Esophagus (tissue), 2 donors: ENCODE results near the gene OPN1LW. TPM values are rescaled to one million over a fixed set of nuclear protein-coding genes. Genes with fewer than 3 reads are reported as not detected.

Experiments
- H3K27ac ChIP-seq, 2 donors: one replicate each; pipeline ENCODE4 v1.5.1; 2013; ENCODE audit warnings: low read depth in 2 of 2, mild to moderate bottlenecking in 2 of 2, inconsistent platforms in 1 of 2, low read length in 1 of 2, moderate library complexity in 1 of 2
- H3K27me3 ChIP-seq, 2 donors: one replicate each; pipeline ENCODE4 v1.6.1; 2013; ENCODE audit warnings: low read length in 2 of 2, control low read depth in 1 of 2, mild to moderate bottlenecking in 1 of 2; ENCODE audit not compliant: insufficient read depth in 2 of 2, control insufficient read depth in 1 of 2
- H3K36me3 ChIP-seq, 2 donors: one replicate each; pipeline ENCODE4 v1.6.1; 2013; ENCODE audit warnings: low read length in 1 of 2; ENCODE audit not compliant: control insufficient read depth in 2 of 2, insufficient read depth in 2 of 2
- H3K4me1 ChIP-seq, 2 donors: one replicate each; pipeline ENCODE4 v1.6.1; 2013; ENCODE audit warnings: low read length in 1 of 2; ENCODE audit not compliant: control insufficient read depth in 2 of 2, insufficient read depth in 2 of 2
- H3K4me3 ChIP-seq, 2 donors: one replicate each; pipeline ENCODE4 v1.5.1; 2013; ENCODE audit warnings: low read length in 2 of 2, mild to moderate bottlenecking in 2 of 2, low read depth in 1 of 2, moderate library complexity in 1 of 2
- H3K9me3 ChIP-seq, 2 donors: one replicate each; pipeline ENCODE4 v1.6.1; 2013; ENCODE audit warnings: mild to moderate bottlenecking in 2 of 2, low read depth in 1 of 2, low read length in 1 of 2, moderate library complexity in 1 of 2; ENCODE audit not compliant: control insufficient read depth in 2 of 2, insufficient read depth in 1 of 2
- WGBS, 2 donors: extraction: QIAGEN DNeasy Blood & Tissue Kit; methylation state at CpG; one replicate each; pipeline ENCODE4 v1.1.7; 2013; 5-methylcytosine and 5-hydroxymethylcytosine counted together
- polyA plus RNA-seq, 2 donors: library from polyadenylated mRNA; stranded (reverse); fragments of 200-250 nt; gene quantifications; one replicate each; pipeline ENCODE4 v1.2.3, GENCODE V29; 2013
- donor health status: healthy with polysubstance abuse.
- donor health status: Bipolar disorder and iron deficiency.

OPN1LW gene
- polyA plus RNA-seq, 2 donors, result not detected

- Histone ChIP-seq H3K36me3 (no peaks in the 10 kb centered on the region), H3K27me3 (no peaks in the 10 kb centered on the region), H3K9me3 (no peaks in the 10 kb centered on the region), H3K4me3 (no peak overlapping the region), H3K27ac (no peak overlapping the region), H3K4me1 (no peaks in the 10 kb centered on the region)
- WGBS, 2 donors, result 89 to 90% methylated on average over 5 of the region's 5 CpGs
Measured at GRCh38 chrX:154115750-154116149, 28.3 kb upstream of the OPN1LW start.

GRCh38 chrX:154116426-154117211, 27.4 kb upstream of the OPN1LW start:
- no peaks in the 10 kb centered on the region for H3K27me3 ChIP-seq
- 74 to 76% methylated on average over 19 of the region's 19 CpGs for WGBS, 2 donors

GRCh38 chrX:154117566-154117965, 26.5 kb upstream of the OPN1LW start:
- H3K27me3 ChIP-seq, result no peaks in the 10 kb centered on the region
- 78 to 88% methylated on average over 6 of the region's 6 CpGs for WGBS, 2 donors
- H3K36me3 ChIP-seq, result no peaks in the 10 kb centered on the region
- H3K4me1 ChIP-seq, result peaks cover 2 to 3% of the 10 kb centered on the region in 2 donors
- no peaks in the 10 kb centered on the region for H3K9me3 ChIP-seq
- no peak overlapping the region for H3K4me3 ChIP-seq
- no peak overlapping the region for H3K27ac ChIP-seq

More at GRCh38 chrX:154116426-154117211, 27.4 kb upstream of the OPN1LW start:
- Histone ChIP-seq H3K9me3 (no peaks in the 10 kb centered on the region), H3K4me3 (no peak overlapping the region), H3K4me1 (peaks cover 0 to 3% of the 10 kb centered on the region in 2 donors), H3K27ac (no peak overlapping the region), H3K36me3 (no peaks in the 10 kb centered on the region)

GRCh38 chrX:154120567-154120966, 23.5 kb upstream of the OPN1LW start:
- H3K27me3 ChIP-seq, result no peaks in the 10 kb centered on the region
- peaks cover 2 to 3% of the 10 kb centered on the region in 2 donors for H3K4me1 ChIP-seq
- H3K9me3 ChIP-seq, result no peaks in the 10 kb centered on the region
- WGBS, 2 donors, result 87 to 96% methylated on average over 3 of the region's 3 CpGs
- no peak overlapping the region for H3K4me3 ChIP-seq
- no peak overlapping the region for H3K27ac ChIP-seq
- no peaks in the 10 kb centered on the region for H3K36me3 ChIP-seq

GRCh38 chrX:154121207-154121606, 22.8 kb upstream of the OPN1LW start:
- 82 to 98% methylated on average over 4 of the region's 4 CpGs for WGBS, 2 donors
- H3K27me3 ChIP-seq, result no peaks in the 10 kb centered on the region

GRCh38 chrX:154121961-154122360, 22.1 kb upstream of the OPN1LW start:
- H3K4me1 ChIP-seq, result peaks cover 3 to 7% of the 10 kb centered on the region in 2 donors
- WGBS, 2 donors, result 48 to 55% methylated on average over 11 of the region's 11 CpGs
- H3K9me3 ChIP-seq, result no peaks in the 10 kb centered on the region
- no peaks in the 10 kb centered on the region for H3K27me3 ChIP-seq
- H3K27ac ChIP-seq, result no peak overlapping the region
- no peaks in the 10 kb centered on the region for H3K36me3 ChIP-seq
- no peak overlapping the region for H3K4me3 ChIP-seq

More at GRCh38 chrX:154121207-154121606, 22.8 kb upstream of the OPN1LW start:
- Histone ChIP-seq H3K9me3 (no peaks in the 10 kb centered on the region), H3K4me3 (no peak overlapping the region), H3K4me1 (peaks cover 2 to 3% of the 10 kb centered on the region in 2 donors), H3K27ac (no peak overlapping the region), H3K36me3 (no peaks in the 10 kb centered on the region)

- H3K27ac ChIP-seq, result no peak overlapping the region
- no peak overlapping the region for H3K4me3 ChIP-seq
- no peaks in the 10 kb centered on the region for H3K27me3 ChIP-seq
- peaks cover 3 to 7% of the 10 kb centered on the region in 2 donors for H3K4me1 ChIP-seq
- no peaks in the 10 kb centered on the region for H3K9me3 ChIP-seq
- 82 to 84% methylated on average over 22 of the region's 22 CpGs for WGBS, 2 donors
- no peaks in the 10 kb centered on the region for H3K36me3 ChIP-seq
Measured at GRCh38 chrX:154123241-154124219, 20.5 kb upstream of the OPN1LW start.

GRCh38 chrX:154125391-154126040, 18.5 kb upstream of the OPN1LW start:
- Histone ChIP-seq H3K9me3 (no peaks in the 10 kb centered on the region), H3K4me3 (no peak overlapping the region), H3K27me3 (no peaks in the 10 kb centered on the region), H3K36me3 (no peaks in the 10 kb centered on the region), H3K4me1 (peaks cover 3 to 7% of the 10 kb centered on the region in 2 donors), H3K27ac (no peak overlapping the region)
- WGBS, 2 donors, result 84% methylated on average over 29 to 30 of the region's 30 CpGs

GRCh38 chrX:154126101-154126500, 17.9 kb upstream of the OPN1LW start:
- Histone ChIP-seq H3K27ac (no peak overlapping the region), H3K36me3 (no peaks in the 10 kb centered on the region), H3K4me3 (no peak overlapping the region), H3K4me1 (peaks cover 3 to 7% of the 10 kb centered on the region in 2 donors), H3K27me3 (no peaks in the 10 kb centered on the region), H3K9me3 (no peaks in the 10 kb centered on the region)
- WGBS, 2 donors, result 93 to 96% methylated on average over 10 to 11 of the region's 11 CpGs
